Stomach (tissue), 4 donors: ENCODE results near the gene JAG2.
"Not testable (repeated sequence)": the region's sequence is repeated elsewhere in the genome, so short reads cannot be mapped to it uniquely, and the experiment has no call there.

ENCODE experiments used
- CTCF ChIP-seq, 7 experiments: fragments of 450-650 bp in 4 of 7; fragments of 200-600 bp in 3 of 7; sonication (generic) in 3 of 7; IDR thresholded peaks; one replicate each; pipeline ENCODE4 v1.5.1; 2016 to 2019; ENCODE audit warnings: antibody characterized with exemption in 7 of 7, control low read depth in 2 of 7, mild to moderate bottlenecking in 1 of 7
- EP300 ChIP-seq: sonication (generic); formaldehyde crosslinking; IDR thresholded peaks from one replicate; pipeline ENCODE4 v1.6.1; 2017; ENCODE audit warnings: antibody characterized with exemption
- POLR2A ChIP-seq, 4 donors: fragments of 450-650 bp; IDR thresholded peaks; one replicate each; pipeline ENCODE4 v1.6.1; 2016; ENCODE audit warnings: antibody characterized with exemption in 4 of 4, control low read depth in 2 of 4, mild to moderate bottlenecking in 1 of 4, moderate library complexity in 1 of 4
- POLR2AphosphoS5 ChIP-seq, 3 donors: sonication (generic); formaldehyde crosslinking; IDR thresholded peaks; one replicate each; pipeline ENCODE4 v1.6.1; 2016; ENCODE audit warnings: antibody characterized with exemption in 3 of 3

- TF ChIP-seq POLR2AphosphoS5 (IDR thresholded peaks at IDR 0.05); POLR2A (IDR thresholded peaks at IDR 0.05); CTCF (IDR thresholded peaks at IDR 0.05); EP300: not testable (repeated sequence)
Measured at GRCh38 chr14:105109243-105109642, 59.3 kb downstream of the JAG2 start.
